H1 (cell line): ENCODE data around the gene HEXIM2. TPM values are rescaled to one million over a fixed set of nuclear protein-coding genes. Genes with fewer than 3 reads are reported as not detected.

ENCODE experiments used
- CTCF ChIA-PET: fragments of 300-600 bp; sonication (Branson Sonifier 250); formaldehyde crosslinking; loops from one replicate; lab custom pipeline; 2021; ENCODE audit not compliant: partially characterized antibody; lab: Charles Lee
- POLR2A ChIA-PET: fragments of 300-600 bp; sonication (Branson Sonifier 250); formaldehyde crosslinking; loops from one replicate; lab custom pipeline; 2021; ENCODE audit warnings: inconsistent platforms; ENCODE audit not compliant: partially characterized antibody; lab: Charles Lee
- DNase-seq, 2 experiments: peaks; one replicate each; pipeline versions ENCODE4 v3.0.0 to v3.0.0-alpha.2; 2010 to 2022; ENCODE audit warnings: low spot score in 2 of 2, low read depth in 1 of 2, mixed read lengths in 1 of 2
- FAIRE-seq: peaks from 2 replicates; lab custom pipeline; 2011; peaks lifted over from hg19 to GRCh38; lab: Jason Lieb, UNC
- H2AFZ ChIP-seq: 2 replicates; pipeline ENCODE4 v1.8.1; 2012; ENCODE audit warnings: low read length, inconsistent platforms
- H2AK5ac ChIP-seq: 2 replicates; pipeline ENCODE4 v1.6.1; 2013; ENCODE audit warnings: low read depth, low read length
- H2BK120ac ChIP-seq: replicated peaks from 2 replicates; pipeline ENCODE3; 2013; ENCODE audit warnings: low read depth, low read length, inconsistent platforms
- H2BK12ac ChIP-seq: 2 replicates; pipeline ENCODE4 v1.6.1; 2013; ENCODE audit warnings: low read depth, low read length
- H2BK15ac ChIP-seq: 2 replicates; pipeline ENCODE4 v1.6.1; 2013; ENCODE audit warnings: low read length
- H2BK20ac ChIP-seq: 2 replicates; pipeline ENCODE4 v1.6.1; 2013; ENCODE audit warnings: low read length
- H2BK5ac ChIP-seq: 2 replicates; pipeline ENCODE4 v1.6.1; 2013; ENCODE audit warnings: low read depth, low read length
- H3K14ac ChIP-seq: 2 replicates; pipeline ENCODE4 v1.6.1; 2013; ENCODE audit warnings: inconsistent platforms; ENCODE audit not compliant: insufficient read length
- H3K18ac ChIP-seq: 2 replicates; pipeline ENCODE4 v1.6.1; 2013; ENCODE audit warnings: low read length; ENCODE audit errors: extremely low read depth
- H3K23ac ChIP-seq: 2 replicates; pipeline ENCODE4 v1.6.1; 2013; ENCODE audit warnings: inconsistent platforms; ENCODE audit not compliant: insufficient read length
- H3K23me2 ChIP-seq: 2 replicates; pipeline ENCODE4 v1.6.1; 2013; ENCODE audit warnings: low read depth, low read length
- H3K27ac ChIP-seq: 2 replicates; pipeline ENCODE4 v1.6.1; 2011; ENCODE audit warnings: low read depth, low read length, inconsistent platforms
- H3K27me3 ChIP-seq, 4 experiments: replicated peaks in 1 of 4; 1 replicate in 1 of 4; 2 replicates in 3 of 4; pipeline versions ENCODE4 v1.6.1 to v1.8.1; 2011 to 2013; ENCODE audit warnings: low read length in 3 of 4, mild to moderate bottlenecking in 3 of 4, inconsistent platforms in 2 of 4, mixed read lengths in 2 of 4, moderate library complexity in 1 of 4; ENCODE audit not compliant: control insufficient read depth in 3 of 4, insufficient read depth in 3 of 4; ENCODE audit errors: extremely low read depth in 1 of 4
- H3K36me3 ChIP-seq, 4 experiments: 2 replicates each; pipeline versions ENCODE4 v1.6.1 to v1.8.1; 2011 to 2013; ENCODE audit warnings: mild to moderate bottlenecking in 4 of 4, low read length in 3 of 4, moderate library complexity in 2 of 4, control low read depth in 1 of 4, inconsistent platforms in 1 of 4; ENCODE audit not compliant: insufficient read depth in 4 of 4, control insufficient read depth in 2 of 4
- H3K4ac ChIP-seq: replicated peaks from 2 replicates; pipeline ENCODE3; 2013; ENCODE audit warnings: low read length, low read depth, mixed read lengths, inconsistent platforms; ENCODE audit not compliant: insufficient read length
- H3K4me1 ChIP-seq, 4 experiments: replicated peaks in 1 of 4; 1 replicate in 1 of 4; 2 replicates in 3 of 4; pipeline versions ENCODE4 v1.6.1 to v1.8.1; 2011 to 2013; ENCODE audit warnings: low read length in 3 of 4, inconsistent platforms in 2 of 4, mixed read lengths in 1 of 4; ENCODE audit not compliant: insufficient read depth in 4 of 4, control insufficient read depth in 3 of 4
- H3K4me2 ChIP-seq, 2 experiments: 2 replicates each; pipeline versions ENCODE4 v1.6.1 to v1.8.1; 2011 to 2013; ENCODE audit warnings: low read depth in 2 of 2, low read length in 2 of 2, control low read depth in 1 of 2, inconsistent platforms in 1 of 2, mild to moderate bottlenecking in 1 of 2; ENCODE audit not compliant: insufficient read depth in 1 of 2
- H3K4me3 ChIP-seq, 4 experiments: fragments of 200-600, 300-600 bp in 1 of 4; sonication (generic), shearing (Covaris generic), sonication (Bioruptor Twin) in 1 of 4; 2 replicates each; pipeline versions ENCODE4 v1.5.1 to v1.8.1; 2011 to 2016; ENCODE audit warnings: low read length in 4 of 4, low read depth in 3 of 4, control low read depth in 2 of 4, inconsistent platforms in 2 of 4, mild to moderate bottlenecking in 2 of 4, mixed read lengths in 1 of 4, moderate library complexity in 1 of 4; ENCODE audit not compliant: insufficient read depth in 2 of 4; ENCODE audit errors: extremely low read depth in 1 of 4
- H3K56ac ChIP-seq: replicated peaks from 2 replicates; pipeline ENCODE3; 2013; ENCODE audit warnings: low read depth, mild to moderate bottlenecking, mixed read lengths, low read length, inconsistent platforms; ENCODE audit not compliant: insufficient read length
- H3K79me1 ChIP-seq: 2 replicates; pipeline ENCODE4 v1.6.1; 2013; ENCODE audit warnings: low read depth, low read length, control low read depth
- H3K79me2 ChIP-seq, 2 experiments: 2 replicates each; pipeline versions ENCODE4 v1.6.1 to v1.8.1; 2012 to 2013; ENCODE audit warnings: low read length in 2 of 2, mild to moderate bottlenecking in 2 of 2, inconsistent platforms in 1 of 2; ENCODE audit not compliant: insufficient read depth in 2 of 2, control insufficient read depth in 1 of 2
- H3K9ac ChIP-seq, 4 experiments: replicated peaks in 1 of 4; 1 replicate in 1 of 4; 2 replicates in 3 of 4; pipeline versions ENCODE4 v1.6.1 to v1.8.1; 2011 to 2013; ENCODE audit warnings: low read depth in 3 of 4, low read length in 3 of 4, control low read depth in 2 of 4, mild to moderate bottlenecking in 2 of 4, moderate library complexity in 2 of 4, inconsistent platforms in 1 of 4; ENCODE audit errors: extremely low read depth in 1 of 4
- H3K9me3 ChIP-seq, 2 experiments: 2 replicates each; pipeline versions ENCODE4 v1.6.1 to v1.8.1; 2012 to 2013; ENCODE audit warnings: mild to moderate bottlenecking in 2 of 2, moderate library complexity in 2 of 2, control low read depth in 1 of 2, inconsistent platforms in 1 of 2, low read depth in 1 of 2, low read length in 1 of 2, mixed read lengths in 1 of 2; ENCODE audit not compliant: insufficient read depth in 2 of 2
- H4K20me1 ChIP-seq, 2 experiments: replicated peaks in 1 of 2; 2 replicates each; pipeline versions ENCODE3 to v1.8.1; 2011 to 2013; ENCODE audit warnings: inconsistent platforms in 2 of 2, low read length in 2 of 2, mild to moderate bottlenecking in 1 of 2; ENCODE audit not compliant: insufficient read depth in 2 of 2, control insufficient read depth in 1 of 2
- H4K5ac ChIP-seq: 2 replicates; pipeline ENCODE4 v1.6.1; 2013; ENCODE audit warnings: low read length, low read depth, mixed read lengths, inconsistent platforms; ENCODE audit not compliant: insufficient read length
- H4K8ac ChIP-seq: 2 replicates; pipeline ENCODE4 v1.8.0; 2013; ENCODE audit warnings: mild to moderate bottlenecking, moderate library complexity, low read length, inconsistent platforms; ENCODE audit not compliant: insufficient read depth; ENCODE audit errors: extremely low read depth
- H4K91ac ChIP-seq: replicated peaks from 2 replicates; pipeline ENCODE3; 2013; ENCODE audit warnings: low read length, mixed read lengths, inconsistent platforms; ENCODE audit not compliant: insufficient read length
- MAX ChIP-seq: IDR thresholded peaks from 2 replicates; pipeline ENCODE4 v1.6.1; 2012; ENCODE audit warnings: inconsistent platforms
- YY1 ChIP-seq: IDR thresholded peaks from 2 replicates; pipeline ENCODE4 v1.6.1; 2011; ENCODE audit warnings: low read depth, mild to moderate bottlenecking, low read length
- whole genome bisulfite sequencing, 2 experiments: shearing (Covaris generic) in 1 of 2; methylation state at CpG; one replicate each; pipeline versions ENCODE4 v1.1.6 to v1.1.7; 2013 to 2015; ENCODE audit warnings: low lambda C conversion rate in 2 of 2, mixed read lengths in 2 of 2, inconsistent platforms in 1 of 2, low coverage in 1 of 2, missing lambda C conversion rate in 1 of 2; ENCODE audit not compliant: insufficient replicate concordance in 2 of 2, insufficient coverage in 1 of 2, insufficient read length in 1 of 2; ENCODE audit errors: extremely low coverage in 1 of 2, missing lambda C conversion rate in 1 of 2; 5-methylcytosine and 5-hydroxymethylcytosine counted together
- polyA plus RNA-seq, 7 experiments: library from polyadenylated mRNA; depleted of rRNA in 3 of 7; stranded (reverse) in 5 of 7; unstranded in 2 of 7; fragments of >200 nt in 5 of 7; fragments of 200-250 nt in 2 of 7; gene quantifications; 1 replicate in 5 of 7; 2 replicates in 1 of 7; 4 replicates in 1 of 7; pipeline versions ENCODE4 v1.2.1 to v1.2.3, GENCODE V29; 2011 to 2013; ENCODE audit warnings: missing spikeins in 2 of 7, mixed read lengths in 2 of 7
- total RNA-seq: library from RNA; stranded (reverse); fragmentation: NEBNext Ultra II Directional; extraction: Animal tissue kit (Norgen Biotek cat#: 25700); gene quantifications from 2 replicates; pipeline ENCODE4 v1.2.1, GENCODE V29; 2021

Gene HEXIM2
- total and polyA plus RNA-seq, 2 of the 8 experiments (the other 6 are each of a cell fraction or from before 2014, with no cell fraction given) = 7.5 to 13.2 TPM

DNA sequence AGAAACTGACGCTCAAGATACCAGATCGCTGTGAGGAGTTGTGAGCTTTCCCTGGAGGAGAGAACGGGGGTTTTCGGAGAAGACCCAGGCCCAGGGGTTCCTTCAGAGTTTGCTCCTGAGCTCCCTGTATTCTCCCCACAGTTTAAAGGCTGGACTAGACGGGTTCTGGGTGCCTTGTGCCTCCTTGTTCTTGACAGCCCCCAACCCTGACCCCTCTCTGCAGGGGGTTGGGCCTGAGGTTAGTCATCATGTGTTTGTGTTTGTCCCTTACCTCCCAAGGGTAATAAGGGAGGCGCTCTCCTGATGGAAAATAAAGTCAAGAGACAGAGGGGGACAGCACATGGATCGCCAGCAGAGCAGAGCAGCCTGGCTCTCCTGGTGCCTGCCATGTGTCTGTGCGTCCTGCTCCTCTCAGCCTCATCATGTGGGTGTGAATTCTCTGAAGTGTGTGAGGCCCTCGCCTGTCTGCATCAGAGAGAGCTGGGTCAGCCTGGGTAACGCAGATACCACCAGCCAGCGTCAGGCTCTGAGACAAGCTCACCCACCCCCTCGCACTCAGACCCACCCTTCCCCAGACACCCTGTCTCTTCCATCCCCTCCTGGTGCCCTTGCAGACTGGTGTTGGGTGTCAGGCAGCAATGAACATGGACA, 8.7 kb downstream of the HEXIM2 start:
- peak; percentile 25; the same call in 1 of the 2 replicates for TF ChIP-seq MAX
- TF ChIP-seq YY1 = no peak
- FAIRE-seq = no peak
- Histone ChIP-seq H3K4me1 (peaks cover 5 to 29% (median 26%) of the 10 kb centered on the region in 4 experiments), H2BK15ac (peak overlapping the region; percentile 90), H2AFZ (no peak overlapping the region), H2BK120ac (no peak overlapping the region), H3K56ac (no peak overlapping the region), H2AK5ac (peak overlapping the region; percentile 65), H3K18ac (no peak overlapping the region; the same call in 1 of the 2 replicates), H3K27ac (peak overlapping the region; percentile 64), H3K4ac (no peak overlapping the region), H3K36me3 (peaks cover 0 to 4% (median 2%) of the 10 kb centered on the region in 4 experiments; a peak in 1 of 8 replicates), H4K8ac (peak overlapping the region; percentile 37; the same call in 1 of the 2 replicates), H3K79me1 (no peaks in the 10 kb centered on the region), H4K91ac (peak overlapping the region; percentile 72), H3K9me3 (no peaks in the 10 kb centered on the region), H3K23me2 (no peaks in the 10 kb centered on the region; the same call in 1 of the 2 replicates), H3K4me2 (no peak overlapping the region; a peak in 1 of 4 replicates), H3K14ac (no peak overlapping the region), H2BK20ac (peak overlapping the region; percentile 88), H3K4me3 (no peak overlapping the region), H3K23ac (no peak overlapping the region), H3K27me3 (no peaks in the 10 kb centered on the region), H3K79me2 (no peaks in the 10 kb centered on the region), H4K20me1 (no peaks in the 10 kb centered on the region), H4K5ac (no peak overlapping the region), H2BK12ac (peak overlapping the region; percentile 97), H2BK5ac (peak overlapping the region; percentile 98), H3K9ac (no peak overlapping the region)
- ChIA-PET POLR2A (interaction anchor here (1.2 to 26.8 kb wide), 9 partner anchors 8 to 78 kb away, joined by 3 to 1076 read pairs (median 7); partner anchors contain the start of genes HEXIM1 and HEXIM2), CTCF (interaction anchor here (0.6 to 10.0 kb wide), 11 partner anchors 8 to 231 kb away, joined by 3 to 103 read pairs (median 5); partner anchors contain the start of genes ACBD4 and HEXIM1)
- 86% methylated on average over 12 of the region's 12 CpGs; no CpG with 5 or more reads in 1 of the 2 experiments for WGBS, 2 experiments
- DNase-seq = no peak
